Germinal center (tissue), 1 donor: ENCODE measurements around the gene GRM3.
"Not testable (repeated sequence)": the region's sequence is repeated elsewhere in the genome, so short reads cannot be mapped to it uniquely, and the experiment has no call there.

Experiments
- DNase-seq: peaks from one replicate; pipeline ENCODE4 v3.0.0; 2012; ENCODE audit warnings: mixed read lengths, low spot score

The GRM3 gene

GRCh38 chr7:86643561-86644281 is at the start of gene GRM3:
GRM3 (plus strand) TSS chr7:86643909; CDS start chr7:86765146, 121,237 bp downstream.
- DNase-seq: no peak

- DNase-seq: no peak
Observed at GRCh38 chr7:86598311-86598710, 45.4 kb upstream of the GRM3 start.

- no peak for DNase-seq
Observed at GRCh38 chr7:86598721-86599120, 45.0 kb upstream of the GRM3 start.

- no peak for DNase-seq
Observed at GRCh38 chr7:86600506-86601290, 43.0 kb upstream of the GRM3 start.

GRCh38 chr7:86615711-86616110 is 28.0 kb upstream of the GRM3 start:
- not testable (repeated sequence) for DNase-seq

DNA sequence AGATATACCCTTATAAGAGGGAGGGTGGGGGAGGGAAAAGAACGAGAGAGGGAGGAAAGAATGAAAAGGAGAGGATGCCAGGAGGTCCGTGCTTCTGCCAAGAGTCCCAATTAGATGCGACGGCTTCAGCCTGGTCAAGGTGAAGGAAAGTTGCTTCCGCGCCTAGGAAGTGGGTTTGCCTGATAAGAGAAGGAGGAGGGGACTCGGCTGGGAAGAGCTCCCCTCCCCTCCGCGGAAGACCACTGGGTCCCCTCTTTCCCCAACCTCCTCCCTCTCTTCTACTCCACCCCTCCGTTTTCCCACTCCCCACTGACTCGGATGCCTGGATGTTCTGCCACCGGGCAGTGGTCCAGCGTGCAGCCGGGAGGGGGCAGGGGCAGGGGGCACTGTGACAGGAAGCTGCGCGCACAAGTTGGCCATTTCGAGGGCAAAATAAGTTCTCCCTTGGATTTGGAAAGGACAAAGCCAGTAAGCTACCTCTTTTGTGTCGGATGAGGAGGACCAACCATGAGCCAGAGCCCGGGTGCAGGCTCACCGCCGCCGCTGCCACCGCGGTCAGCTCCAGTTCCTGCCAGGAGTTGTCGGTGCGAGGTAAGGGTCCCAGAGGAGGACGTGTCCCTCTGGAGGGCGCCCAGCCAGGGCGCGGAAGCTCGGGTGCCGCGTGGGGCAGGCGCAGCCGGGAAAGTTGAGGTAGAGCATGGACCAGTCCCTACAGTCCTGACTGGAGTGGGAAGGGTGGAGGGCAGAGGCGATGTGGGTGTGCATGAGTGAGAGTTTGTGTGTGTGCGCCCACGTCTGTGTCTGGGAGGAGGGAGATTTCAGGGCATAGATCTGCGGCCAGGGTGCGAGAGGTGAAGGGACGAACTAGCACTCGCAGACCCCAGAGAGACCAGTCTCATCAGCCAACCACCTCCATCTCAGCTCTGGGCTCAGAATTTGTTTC is 844 bp downstream of the GRM3 start:
- DNase-seq: no peak

- DNase-seq: no peak
Observed at GRCh38 chr7:86645225-86645608, 1.5 kb downstream of the GRM3 start.

DNA sequence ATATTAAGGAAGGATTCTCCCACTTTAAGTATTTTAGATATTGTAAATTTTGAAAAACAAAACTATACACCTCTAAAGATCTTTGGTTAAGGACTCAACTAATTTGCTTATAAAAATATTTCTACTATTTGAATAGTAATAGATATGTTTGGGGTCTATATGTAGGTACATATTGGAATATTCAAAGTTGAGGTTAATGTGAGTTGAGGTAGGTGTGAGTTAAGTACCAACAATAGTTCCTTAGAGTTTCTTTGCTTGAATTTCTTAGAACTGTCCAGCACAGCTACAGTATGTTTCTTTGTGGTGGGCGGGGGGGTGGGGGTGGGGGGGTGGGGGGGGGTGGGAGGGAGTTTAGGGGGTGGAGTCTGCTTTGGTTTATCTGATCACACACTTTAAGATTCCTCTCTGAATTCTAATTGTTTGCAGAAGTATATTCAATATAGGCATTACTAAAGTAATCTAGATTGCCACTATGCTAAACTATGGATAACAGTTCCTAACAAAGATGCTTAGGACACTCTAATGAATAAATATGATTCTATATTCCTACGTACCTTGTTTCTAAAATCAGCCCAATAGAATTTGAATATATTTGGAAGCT is 2.1 kb downstream of the GRM3 start:
- DNase-seq: no peak

GRCh38 chr7:86647385-86648094 is 3.8 kb downstream of the GRM3 start:
- DNase-seq: no peak

DNA sequence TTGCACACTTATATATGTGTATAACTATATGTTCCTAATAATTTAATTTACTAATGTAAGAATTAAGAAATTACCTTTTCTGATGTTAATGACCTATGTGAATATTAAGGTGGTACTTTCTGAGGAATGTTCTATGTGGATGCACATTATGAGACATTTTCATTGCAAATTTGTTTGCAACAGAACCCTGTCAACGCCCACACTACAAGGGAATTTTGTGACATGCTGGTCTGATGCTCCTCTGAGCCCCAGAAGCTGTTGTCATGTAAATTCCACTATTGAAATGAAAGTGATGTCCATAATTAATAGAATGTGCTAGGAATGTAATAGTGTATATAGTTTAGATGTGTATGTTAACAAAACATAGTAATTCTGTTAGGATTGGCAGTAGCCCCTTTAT is 4.5 kb downstream of the GRM3 start:
- no peak for DNase-seq

DNA sequence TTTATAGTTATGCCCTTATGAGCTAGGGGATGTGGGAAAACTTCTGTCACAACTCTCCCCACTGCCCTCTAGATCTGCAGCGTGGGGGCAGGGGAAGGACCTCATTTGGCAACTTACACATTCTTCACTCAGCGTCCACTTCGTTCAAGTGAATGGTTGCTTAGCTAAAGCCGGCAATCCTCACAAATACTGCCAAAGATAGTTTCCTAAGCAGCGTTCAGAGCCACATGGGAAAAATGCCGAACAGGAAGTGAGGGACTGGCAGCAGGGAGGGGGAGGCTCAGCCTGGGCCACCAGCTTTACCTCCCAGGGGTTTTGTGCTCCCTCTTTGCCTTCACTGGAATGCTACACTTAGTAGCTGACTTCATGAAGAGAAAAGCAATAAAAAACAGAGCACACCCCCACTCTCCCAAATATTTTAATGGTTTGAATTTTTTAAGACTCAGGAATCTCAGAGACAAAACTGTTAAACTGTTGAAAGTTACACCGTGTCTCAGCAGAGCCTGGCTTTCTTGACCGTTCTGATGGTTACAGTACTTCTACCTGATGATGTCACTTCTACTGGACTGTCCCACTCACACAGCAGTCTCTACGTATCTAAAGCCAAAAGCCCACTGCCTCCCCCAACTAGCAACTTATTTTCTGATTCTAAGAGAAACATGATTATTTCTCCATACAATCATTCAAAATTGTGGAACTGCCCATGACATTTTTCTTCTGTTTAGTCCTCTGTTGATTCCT is 10.4 kb downstream of the GRM3 start:
- DNase-seq: no peak

DNA sequence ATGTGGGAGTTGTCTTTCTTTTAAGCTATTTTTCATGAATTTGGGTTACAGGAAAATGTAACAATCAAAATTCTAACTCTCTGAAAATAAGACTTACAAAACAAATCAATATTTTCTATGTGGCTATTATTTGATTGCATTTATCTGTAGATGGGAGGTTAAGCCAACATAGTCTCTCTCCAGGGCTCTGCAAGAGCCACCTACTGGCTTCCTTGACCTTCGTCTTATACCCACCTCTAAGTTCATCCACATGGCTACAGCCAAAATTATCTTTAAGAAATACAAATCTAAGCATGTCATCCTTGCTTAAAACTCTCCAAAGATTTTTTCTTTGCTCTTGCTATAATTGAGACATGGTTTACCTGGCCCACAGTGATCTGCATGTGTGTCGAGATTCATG is 14.2 kb downstream of the GRM3 start:
- DNase-seq: no peak

- no peak for DNase-seq
Observed at GRCh38 chr7:86660950-86661462, 17.3 kb downstream of the GRM3 start.

DNA sequence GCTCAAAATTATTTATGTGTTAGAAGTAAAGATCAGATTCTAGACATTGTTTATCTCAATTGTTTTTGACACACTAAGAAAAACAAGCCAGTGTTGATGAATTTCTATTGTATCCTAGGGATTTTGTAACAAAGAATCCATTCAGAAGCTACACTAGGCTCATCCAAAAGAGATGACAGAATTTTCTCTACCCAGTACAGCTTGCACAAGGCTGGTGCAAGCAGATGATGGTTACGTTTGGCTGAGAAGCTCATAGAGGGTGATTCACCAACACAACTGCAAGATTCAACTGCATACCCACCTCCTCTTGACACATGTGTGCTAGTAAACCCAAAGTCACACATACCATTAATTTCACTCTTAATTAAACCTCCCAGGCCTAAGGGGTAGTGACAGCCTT is 20.8 kb downstream of the GRM3 start:
- DNase-seq: no peak

GRCh38 chr7:86664991-86665390 is 21.3 kb downstream of the GRM3 start:
- DNase-seq: no peak

DNA sequence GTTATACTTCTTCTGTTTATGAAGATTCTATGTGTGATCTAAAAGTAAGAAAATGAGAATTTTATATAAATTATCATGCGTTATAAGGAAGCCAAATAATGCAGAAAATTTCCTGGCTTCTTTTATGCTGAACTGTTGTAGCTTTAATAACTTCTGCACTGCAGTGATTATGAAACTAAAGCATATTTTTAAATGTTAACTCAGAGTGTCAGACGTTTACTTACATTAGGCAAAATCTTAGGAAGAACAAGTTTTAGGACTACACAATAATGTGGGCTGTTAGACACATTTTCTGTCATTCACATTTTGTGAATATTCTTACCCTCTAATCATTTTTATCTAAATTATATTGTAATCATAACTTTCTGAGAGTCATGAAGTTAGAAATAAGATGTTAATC is 22.0 kb downstream of the GRM3 start:
- no peak for DNase-seq

GRCh38 chr7:86667732-86668131 is 24.0 kb downstream of the GRM3 start:
- no peak for DNase-seq

- no peak for DNase-seq
Observed at GRCh38 chr7:86668315-86668714, 24.6 kb downstream of the GRM3 start.

GRCh38 chr7:86687831-86688230 is 44.1 kb downstream of the GRM3 start:
- DNase-seq: no peak

DNA sequence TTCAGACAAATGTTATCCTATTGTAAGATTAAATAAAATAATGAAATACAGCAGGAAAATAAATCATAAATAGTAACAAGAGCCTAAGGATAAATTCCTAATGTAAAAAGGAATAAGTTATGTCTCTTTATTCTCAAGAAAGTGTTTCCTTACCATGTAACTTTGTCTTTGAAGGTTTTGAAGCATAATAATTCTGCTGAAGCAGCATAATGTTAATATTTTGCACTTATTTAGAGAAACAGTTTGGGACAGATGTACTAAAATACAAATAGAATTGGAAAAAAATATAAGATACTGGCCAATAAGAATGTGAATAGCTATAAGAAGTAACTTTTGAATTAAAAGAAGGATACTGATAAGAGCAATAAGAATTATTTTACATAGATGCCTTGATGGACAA is 45.7 kb downstream of the GRM3 start:
- no peak for DNase-seq
